GM18909 (cell line): ENCODE data around the gene CD80.
A peak's percentile ranks its signal among the peaks of the same experiment; 100 is the strongest.
"Not testable (repeated sequence)": the region's sequence is repeated elsewhere in the genome, so short reads cannot be mapped to it uniquely, and the experiment has no call there.

Source experiments
- ATAC-seq: cut with Tn5 transposase; IDR thresholded peaks from one replicate; pipeline ENCODE4 v1.9.1; 2021; ENCODE audit warnings: mild to moderate bottlenecking; ENCODE audit not compliant: unreplicated experiment, poor library complexity

CD80 gene

DNA sequence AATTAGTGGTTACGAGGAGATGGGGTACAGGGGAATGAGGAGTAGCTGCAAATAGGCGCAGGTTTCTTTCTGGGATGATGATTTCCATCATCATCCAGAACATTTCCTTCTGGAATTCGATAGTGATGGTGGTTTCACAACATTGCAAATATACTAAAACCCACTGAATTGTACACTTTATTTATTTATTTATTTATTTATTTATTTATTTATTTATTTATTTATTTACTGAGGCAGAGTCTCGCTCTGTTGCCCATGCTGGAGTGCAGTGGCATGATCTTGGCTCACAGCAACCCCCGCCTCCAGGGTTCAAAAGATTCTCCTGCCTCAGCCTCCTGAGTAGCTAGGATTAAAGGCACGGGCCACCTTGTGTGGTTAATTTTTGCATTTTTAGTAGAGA lies 6.5 kb downstream of the CD80 start:
- ATAC-seq = not testable (repeated sequence)

DNA sequence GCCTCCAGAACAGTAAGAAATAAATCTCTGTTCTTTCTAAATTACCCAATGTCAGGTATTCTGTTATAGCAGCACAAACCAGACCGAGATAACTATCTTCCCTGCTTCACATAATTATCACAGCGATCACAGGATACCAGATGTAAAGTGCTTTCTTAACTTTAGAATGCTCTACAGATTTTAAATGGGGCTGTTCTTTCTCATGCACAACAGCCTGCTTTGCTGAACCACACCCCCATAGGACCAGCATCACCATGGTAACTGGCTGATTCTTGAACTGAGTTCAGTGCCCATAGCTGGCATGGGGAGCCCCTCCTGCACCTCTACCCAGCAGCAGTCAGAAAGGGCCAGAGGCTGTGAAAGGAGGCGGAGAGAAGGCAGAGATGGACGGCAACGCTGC lies 7.8 kb downstream of the CD80 start:
- ATAC-seq = no peak

DNA sequence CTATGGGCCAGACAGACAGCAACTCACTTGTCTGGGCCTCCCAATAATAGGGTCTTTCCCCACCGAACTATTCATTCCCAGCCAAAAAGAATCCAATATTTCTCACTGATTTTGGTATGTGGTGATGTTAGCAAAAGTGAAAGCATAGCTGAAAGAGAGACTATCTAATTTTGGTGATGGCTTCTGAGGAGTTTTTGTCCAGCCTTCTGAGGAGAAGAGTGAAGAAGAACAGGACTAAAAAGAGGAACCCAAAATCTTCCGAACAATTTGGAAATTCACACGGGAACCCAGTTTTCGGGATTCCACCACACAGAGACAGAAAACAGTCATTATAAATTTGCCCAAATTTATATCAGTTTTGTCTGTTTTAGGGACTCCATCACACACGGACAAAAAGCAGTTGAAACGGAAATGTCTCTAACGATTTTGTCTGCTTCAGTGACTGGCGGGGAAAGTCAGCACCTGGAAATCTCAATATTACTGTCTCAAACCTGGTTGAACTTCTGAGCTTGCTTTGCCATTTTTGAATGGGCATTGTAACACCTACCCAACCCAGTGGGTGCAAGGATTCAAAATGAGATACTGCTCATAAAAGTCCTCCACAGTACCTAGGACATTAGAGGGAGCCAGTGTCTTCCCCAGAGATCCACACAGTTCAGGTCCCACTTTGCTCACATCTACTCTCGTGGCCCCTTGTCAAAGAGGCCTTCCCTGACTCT lies 9.1 kb downstream of the CD80 start:
- ATAC-seq = peak; percentile 38

DNA sequence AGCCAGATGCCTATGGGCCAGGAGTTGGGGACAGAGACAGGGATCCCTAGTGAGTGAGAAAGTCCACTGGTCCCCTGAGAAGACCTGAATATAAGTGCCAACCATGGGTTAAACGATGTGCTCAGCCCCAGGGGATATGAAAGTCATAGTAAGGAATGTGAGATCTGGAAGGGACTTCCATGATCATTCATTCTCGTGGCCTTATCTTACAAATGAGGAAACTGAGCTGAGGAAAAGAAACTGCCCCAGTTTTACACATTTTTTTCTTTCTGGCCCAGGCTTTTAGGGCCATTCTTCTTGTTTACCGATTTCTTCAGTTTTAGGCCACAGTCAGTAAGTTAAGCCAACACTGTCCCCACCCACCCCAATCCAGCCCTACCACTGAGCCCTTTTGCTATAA lies 11.1 kb downstream of the CD80 start:
- no peak for ATAC-seq

DNA sequence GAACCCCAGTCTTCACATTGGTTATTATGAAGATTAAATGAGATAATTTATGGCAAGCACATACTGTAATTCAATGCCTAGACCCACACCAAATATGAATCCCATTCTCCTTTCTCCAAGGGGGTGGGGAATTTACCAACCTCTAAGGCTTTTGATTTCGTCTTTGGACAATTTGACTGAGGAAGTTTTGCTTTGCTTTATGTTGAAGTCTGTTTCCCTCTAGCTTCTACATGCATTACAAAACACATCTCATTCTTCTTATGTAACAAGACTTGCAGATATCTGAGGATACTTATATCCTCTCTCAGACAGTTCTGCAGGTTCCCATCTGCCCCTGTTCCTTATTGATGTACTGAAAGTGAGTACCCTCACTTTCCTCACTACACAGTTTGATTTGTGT lies 12.2 kb downstream of the CD80 start:
- ATAC-seq = no peak

DNA sequence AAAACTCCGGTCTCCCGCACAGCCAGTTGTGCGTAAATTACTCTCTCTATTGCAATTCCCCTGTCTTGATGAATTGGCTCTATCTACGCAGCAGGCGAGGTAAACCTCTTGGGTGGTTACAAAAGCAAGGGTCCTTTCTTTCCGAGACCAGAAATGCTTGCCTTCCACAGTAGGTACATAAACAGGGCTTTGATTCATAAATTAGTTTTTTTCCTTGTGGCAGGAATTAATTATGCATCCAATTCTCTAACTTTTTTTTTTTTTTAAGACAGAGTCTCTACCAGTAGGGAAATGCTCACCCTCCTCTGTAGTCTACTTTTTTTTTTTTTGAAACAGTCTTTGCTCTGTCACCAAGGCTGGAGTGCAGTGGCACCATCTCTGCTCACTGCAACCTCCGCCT lies 16.3 kb downstream of the CD80 start:
- no peak for ATAC-seq

DNA sequence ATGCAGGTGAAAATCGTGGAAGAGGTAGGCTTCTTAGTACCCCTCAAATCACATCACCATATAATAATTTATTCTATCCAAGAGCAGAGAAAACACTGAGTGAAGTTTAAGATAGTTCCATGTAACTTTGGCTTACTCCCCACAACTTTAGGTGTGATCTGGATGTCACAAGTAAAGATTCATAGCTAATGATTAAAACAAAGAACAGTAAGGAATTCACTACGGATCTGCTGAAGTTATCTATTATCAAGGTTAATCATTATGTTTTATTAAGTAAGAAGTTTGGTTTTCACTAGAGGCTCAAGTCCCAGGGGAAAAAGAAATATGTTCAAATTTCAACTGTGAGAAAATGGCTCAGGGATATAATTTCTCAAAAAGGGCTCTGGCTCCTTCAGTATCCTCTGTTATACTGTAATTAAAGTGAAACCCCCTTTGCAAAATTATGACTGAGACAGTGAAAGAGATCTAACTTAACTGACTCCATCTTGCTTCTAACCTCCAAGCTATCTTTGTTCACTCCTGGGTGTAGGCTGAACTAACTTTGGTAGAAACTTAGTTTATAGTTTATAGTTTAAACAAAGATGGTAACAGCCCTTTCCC lies 17.1 kb downstream of the CD80 start:
- peak; percentile 41 for ATAC-seq

DNA sequence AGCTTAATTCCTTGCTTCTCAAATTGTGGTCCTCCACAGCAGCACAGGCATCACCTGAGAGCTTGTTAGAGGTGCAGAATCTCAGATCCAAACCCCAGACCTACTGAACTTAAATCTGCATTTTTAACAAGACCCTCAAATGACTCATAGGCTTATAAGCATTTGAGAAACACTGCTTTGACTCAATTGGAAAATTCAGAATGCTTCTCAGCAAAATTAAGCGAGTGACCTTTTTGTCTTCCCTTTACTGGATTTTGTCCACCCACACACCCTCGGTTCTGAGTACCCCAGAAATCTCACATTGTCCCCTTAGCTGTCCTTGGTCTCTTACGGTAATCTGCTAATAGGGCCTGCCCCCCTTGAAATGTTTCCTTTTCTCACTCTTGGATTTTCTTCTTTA lies 17.9 kb downstream of the CD80 start:
- ATAC-seq = no peak

DNA sequence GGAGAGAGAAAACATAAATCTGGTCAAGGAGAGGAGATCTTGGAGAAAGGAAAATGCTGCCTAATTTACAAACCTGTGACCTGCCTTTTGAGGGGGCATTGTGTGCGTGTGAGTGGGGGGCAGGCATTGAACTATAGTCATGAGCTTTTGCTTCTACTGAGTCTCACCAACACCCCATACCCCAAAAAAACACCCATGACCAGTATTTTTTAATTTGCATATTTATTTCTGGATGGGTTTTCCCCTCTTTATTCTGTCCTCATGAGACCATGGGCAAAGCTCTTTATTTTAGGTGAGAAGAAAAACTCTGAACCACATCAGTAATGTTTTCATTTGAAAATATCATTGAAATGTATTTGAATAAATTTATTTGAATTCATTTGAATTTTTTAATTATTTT lies 20.6 kb downstream of the CD80 start:
- ATAC-seq = no peak

DNA sequence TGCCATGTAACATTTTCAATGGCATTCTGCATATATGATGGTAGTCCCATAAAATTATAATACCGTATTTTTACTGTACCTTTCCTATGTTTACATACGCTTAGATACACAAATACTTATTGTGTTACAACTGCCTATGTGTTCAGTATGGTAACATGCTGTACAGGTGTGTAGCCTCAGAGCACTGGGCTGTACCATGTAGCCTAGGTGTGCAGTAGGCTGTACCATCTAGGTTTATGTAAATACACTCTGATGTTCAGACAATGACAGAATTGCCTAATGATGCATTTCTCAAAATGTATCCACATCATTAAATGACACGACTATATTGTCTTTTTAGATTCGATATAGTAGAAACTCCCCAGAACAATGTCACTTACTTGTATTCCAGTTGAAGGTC lies 22.7 kb downstream of the CD80 start:
- no peak for ATAC-seq

DNA sequence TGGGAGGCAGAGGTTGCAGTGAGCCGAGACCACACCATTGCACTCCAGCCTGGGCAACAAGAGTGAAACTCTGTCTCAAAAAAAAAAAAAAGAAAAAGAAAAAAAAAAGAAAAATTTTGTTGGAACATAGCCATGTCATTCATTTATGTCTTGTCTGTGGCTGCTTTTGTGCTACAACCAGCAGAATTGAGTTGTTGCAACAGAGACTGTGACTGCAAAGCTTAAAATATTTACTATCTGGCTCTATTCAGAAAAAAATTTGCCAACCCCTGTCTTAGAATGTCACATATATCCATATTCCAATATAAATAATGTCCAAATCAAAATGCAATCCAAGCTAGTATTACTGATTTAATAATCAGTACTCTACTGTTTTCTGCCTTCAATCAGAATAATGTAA lies 25.1 kb downstream of the CD80 start:
- no peak for ATAC-seq

DNA sequence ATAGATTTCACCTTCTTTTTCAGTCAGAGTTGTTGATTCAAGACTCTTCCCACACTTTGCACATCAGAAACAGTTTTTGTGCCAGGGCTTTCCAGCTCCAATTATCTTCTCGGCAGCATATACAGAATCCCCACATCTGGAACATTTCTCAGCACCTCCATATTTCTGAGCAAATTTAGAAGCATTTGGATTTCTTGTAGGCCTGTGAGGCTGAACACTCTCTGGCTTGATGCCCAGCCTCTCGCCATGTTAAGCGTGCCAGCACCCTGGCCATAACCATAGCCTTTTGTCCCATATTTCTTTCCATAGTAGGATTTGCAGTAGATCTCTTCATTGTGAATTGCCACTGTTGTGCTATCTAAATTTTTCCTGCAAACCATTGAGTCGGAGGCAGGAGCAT lies 28.3 kb downstream of the CD80 start:
- ATAC-seq = no peak

DNA sequence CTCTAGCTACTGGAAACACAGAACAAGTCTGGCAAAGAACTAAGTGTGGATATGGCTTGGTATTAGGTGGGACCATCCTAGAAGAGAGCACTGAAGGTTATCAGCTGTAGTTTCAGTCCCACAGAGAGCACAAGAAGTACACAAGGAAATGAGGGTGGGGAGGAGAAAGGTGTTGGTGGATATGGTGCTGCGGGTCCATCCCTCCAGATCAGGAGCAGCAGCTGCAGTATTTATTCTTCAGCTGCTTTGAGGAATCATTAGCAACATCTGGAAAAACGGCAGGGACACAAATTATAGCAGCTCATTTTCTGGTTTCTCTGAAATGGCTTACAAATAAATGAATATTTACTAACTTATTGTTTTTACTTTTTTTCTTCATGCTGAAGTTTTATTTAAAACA lies 29.0 kb downstream of the CD80 start:
- no peak for ATAC-seq

DNA sequence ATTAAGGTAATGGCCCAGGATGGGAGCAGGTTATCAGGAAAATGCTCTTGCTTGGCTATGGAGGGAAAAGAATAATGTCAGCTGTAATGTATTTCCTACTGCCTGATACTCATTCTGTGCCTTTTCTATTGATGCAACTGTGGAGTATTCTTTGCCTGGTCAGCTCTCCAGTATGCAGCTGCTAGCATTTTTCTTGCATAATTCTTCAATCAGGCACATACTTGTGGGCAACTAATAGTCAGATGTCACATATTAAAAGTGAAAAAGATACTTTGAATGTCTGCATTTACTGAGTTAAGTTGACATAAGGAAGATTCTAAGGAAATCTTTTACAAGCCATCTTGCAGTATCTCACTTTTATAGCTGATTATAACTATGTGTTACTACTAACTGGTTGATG lies 29.5 kb downstream of the CD80 start:
- no peak for ATAC-seq

DNA sequence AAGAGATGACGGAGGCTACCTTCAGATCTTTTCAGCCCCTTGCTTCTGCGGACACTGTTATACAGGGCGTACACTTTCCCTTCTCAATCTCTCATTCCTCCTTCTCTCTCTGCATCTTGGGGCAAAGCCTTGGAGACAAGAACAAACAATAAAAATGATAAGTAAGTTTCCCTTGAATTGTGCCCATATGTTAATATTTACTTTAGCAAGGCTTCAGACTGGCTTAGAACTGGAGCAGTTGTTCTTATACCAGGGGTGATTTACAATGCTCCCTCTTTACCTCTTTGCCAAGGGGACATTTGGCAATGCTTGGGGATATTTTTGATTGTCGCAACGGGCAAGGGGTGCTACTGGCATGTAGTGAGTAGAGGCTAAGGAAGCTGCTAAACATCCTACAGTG lies 31.7 kb downstream of the CD80 start:
- ATAC-seq = no peak

DNA sequence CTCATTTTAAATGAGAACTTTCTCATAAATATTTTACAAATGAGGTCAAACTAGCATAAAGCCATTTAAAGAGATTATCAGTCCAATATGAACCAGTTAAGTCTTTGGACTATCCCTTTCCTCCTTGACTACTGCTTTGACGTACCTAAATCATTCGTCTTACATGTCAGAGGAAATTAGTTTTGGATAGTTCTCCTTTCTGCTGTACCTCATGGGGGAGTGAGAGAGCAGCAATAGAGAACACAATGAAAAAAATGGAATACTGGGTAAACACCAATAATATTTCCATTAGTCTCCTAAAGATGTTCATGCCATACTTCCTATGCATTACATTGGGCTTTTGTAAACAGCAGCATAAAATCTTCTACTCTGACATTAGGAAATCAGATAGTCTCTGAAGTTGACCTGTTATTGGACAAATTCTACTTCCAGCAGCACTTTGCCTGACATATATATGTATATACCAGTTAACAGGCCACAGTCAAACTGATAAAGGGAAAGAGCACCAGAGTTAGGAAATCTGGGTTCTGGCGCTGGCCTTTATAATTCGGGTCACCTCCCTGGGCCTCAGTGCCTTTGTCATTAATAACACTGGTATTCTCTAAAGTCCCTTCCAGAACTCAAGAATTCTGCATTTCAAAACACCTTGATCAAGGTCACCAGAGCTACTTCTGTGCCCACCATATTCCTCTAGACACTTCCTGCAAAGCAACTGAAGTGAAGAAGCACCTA lies 34.3 kb downstream of the CD80 start:
- ATAC-seq = no peak

DNA sequence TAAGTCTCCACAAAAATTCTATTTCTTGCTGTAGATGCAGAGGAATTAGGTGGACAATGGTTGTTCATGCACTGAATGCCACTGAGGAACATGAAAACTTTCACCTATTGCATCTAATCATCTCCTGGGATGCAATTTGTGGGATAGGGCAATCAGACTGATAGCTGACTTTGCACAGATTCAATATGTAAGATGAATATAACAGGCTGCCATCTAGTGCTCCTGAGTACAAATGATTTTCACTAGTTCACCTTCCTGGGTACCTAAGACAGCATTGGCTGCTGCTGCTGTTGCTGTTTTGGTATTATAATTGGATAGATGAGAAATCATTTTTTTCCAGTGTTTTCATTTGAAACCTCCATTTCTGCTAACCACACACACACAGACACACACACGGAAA lies 41.4 kb downstream of the CD80 start:
- ATAC-seq = no peak

DNA sequence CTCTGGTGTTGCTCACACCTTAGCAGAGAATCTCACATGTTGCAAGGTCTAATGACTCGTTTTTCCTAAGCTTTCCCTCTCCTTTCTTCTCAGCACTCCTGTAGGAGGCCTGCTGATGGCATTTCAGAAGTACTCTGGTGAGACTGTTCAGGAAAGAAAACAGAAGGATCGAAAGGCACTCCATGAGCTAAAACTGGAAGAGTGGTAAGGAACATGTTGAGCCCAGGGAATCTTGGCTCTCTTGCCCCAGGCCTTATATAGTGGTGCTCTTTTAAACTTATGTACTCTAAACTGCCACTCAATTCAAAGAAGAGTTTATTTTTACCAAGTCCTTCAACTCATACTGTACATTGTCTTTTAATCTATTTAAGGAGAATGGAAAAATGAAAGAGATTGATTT lies 42.3 kb downstream of the CD80 start:
- ATAC-seq = no peak

DNA sequence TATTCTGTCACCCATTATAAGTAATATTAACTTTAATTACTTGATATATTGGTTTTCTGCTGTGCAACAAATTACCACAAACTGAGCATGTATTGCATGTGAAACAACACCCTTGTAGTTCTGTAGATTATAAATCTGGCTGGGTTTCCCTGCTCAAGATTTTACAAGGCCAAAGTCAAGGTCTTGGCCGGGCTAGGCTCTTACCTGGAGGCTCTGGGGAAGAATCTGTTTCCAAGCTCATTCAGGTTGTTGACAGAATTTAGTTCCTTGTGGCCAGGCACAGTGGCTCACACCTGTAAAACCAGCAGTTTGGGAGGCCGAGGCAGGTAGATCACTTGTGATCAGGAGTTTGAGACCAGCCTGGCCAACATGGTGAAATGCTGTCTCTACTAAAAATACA lies 44.8 kb downstream of the CD80 start:
- ATAC-seq = no peak

DNA sequence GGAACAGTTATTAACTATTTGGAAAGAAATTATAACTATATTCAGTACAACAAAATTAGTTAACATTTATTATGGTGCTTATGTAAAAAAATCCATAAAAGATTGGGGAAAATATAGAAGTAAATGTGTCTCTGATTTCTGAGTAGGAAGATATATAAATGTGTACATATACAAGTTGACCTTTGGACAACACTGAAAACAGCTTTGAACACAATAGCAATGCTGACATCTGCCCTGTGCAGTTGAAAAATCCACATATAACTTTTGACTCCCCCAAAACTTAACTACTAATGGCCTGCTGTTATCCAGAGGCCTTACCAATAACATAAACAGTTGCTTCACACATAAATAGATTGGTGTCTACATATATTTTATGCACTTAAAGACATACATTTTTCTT lies 48.7 kb downstream of the CD80 start:
- no peak for ATAC-seq

DNA sequence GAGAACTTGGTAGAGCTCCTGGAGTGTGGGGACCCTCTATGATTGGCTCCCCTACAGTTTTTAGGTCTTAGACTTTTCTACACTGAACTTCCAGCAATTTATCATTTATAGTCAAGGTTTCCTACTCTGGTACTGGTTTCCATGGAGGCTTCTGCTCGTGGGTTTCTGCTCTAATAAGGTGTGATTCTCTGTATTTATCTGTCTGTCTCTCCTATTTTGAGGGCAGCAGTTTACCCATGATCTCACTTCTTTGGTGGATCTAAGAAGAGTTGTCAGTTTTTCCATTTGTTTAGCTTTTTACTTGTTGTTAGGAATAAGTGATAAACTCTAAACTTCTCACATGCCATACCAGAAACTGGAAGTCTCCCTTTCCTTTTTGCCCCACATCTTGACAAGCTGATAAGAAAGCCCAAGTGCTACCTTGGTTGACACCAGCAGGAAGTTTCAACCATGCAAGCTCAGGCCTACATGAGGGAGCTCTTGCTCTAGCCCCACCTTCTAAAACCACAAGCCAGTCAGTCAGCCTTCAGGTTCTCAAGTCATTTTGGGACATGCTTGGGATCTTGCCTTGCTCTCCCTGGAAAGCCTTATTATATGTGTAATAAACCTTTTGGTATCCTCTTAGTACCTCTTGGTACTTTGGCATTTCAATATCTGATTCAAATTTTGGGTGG lies 51.1 kb downstream of the CD80 start:
- ATAC-seq = peak; percentile 81
